ENCODE results near the gene MRPS22.
"Not testable (repeated sequence)": the region's sequence is repeated elsewhere in the genome, so short reads cannot be mapped to it uniquely, and the experiment has no call there.

The MRPS22 gene

GRCh38 chr3:139388077-139388476, 44.3 kb downstream of the MRPS22 start:
- no peak for TF ChIP-seq CTCF (IDR thresholded peaks at IDR 0.05; ENCODE audit: insufficient read depth, low read depth, low read length, missing control alignments)
- no peak for DNase-seq (ENCODE audit: low read depth)
- H3K4me3 ChIP-seq (ENCODE audit: low read depth, low read length) = peak overlapping the region; percentile 80

- peak overlapping the region; percentile 80 for H3K4me3 ChIP-seq (ENCODE audit: low read depth, low read length)
- DNase-seq (ENCODE audit: low read depth) = peak; percentile 12
- TF ChIP-seq CTCF (IDR thresholded peaks at IDR 0.05; ENCODE audit: insufficient read depth, low read depth, low read length, missing control alignments) = no peak
Measured at GRCh38 chr3:139388821-139389551, 45.2 kb downstream of the MRPS22 start.

- DNase-seq (ENCODE audit: low read depth) = peak; percentile 98
- no peak for TF ChIP-seq CTCF (IDR thresholded peaks at IDR 0.05; ENCODE audit: insufficient read depth, low read depth, low read length, missing control alignments)
- peak within 1 kb of the TSS; percentile 80 for H3K4me3 ChIP-seq (ENCODE audit: low read depth, low read length)
Measured at GRCh38 chr3:139389552-139390368, 45.9 kb downstream of the MRPS22 start, which contains the start of gene COPB2. Gene COPB2 (minus strand): TSS chr3:139389647. CDS start chr3:139389550, 97 bp downstream.

- no peak for DNase-seq (ENCODE audit: low read depth)
- TF ChIP-seq CTCF (IDR thresholded peaks at IDR 0.05; ENCODE audit: insufficient read depth, low read depth, low read length, missing control alignments) = no peak
- H3K4me3 ChIP-seq (ENCODE audit: low read depth, low read length) = no peak overlapping the region
Measured at GRCh38 chr3:139394116-139394515, 50.3 kb downstream of the MRPS22 start.

DNA sequence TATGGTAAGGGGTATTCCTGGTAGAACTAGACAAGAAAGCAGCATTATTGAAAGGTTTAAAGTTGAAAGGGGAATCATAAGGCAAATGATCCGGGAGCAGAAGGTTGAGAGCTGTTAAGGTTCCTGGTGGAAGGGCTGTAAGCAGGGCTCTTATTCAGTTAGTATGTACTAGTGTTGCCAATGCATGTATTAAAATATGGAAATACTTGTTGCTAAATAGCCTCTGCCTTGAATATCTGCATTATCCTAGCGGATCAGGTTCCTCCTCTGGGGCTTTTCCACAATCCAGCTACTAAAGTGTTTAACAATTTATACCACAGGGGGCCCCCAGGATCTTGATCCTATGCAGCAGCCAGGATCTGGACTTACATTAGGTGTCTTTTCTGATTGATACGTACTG, 52.9 kb downstream of the MRPS22 start:
- no peak for DNase-seq (ENCODE audit: low read depth)
- no peak overlapping the region for H3K4me3 ChIP-seq (ENCODE audit: low read depth, low read length)
- TF ChIP-seq CTCF (IDR thresholded peaks at IDR 0.05; ENCODE audit: insufficient read depth, low read depth, low read length, missing control alignments) = no peak

DNA sequence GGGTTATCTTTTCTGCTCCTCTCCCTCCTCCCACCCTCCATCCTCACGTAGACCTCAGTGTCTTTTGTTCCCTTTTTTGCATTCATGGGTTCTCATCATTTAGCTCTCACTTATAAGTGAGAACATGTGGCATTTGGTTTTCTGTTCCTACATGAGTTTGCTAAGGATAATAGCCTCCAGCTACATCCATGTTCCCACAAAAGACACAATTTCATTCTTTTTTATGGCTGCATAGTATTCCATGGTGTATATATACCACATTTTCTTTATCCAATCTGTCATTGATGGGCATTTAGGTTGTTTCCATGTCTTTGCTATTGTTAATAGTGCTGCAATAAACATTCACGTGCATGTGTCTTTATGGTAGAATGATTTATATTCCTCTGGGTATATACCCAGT, 57.3 kb downstream of the MRPS22 start:
- DNase-seq (ENCODE audit: low read depth); H3K4me3 ChIP-seq (ENCODE audit: low read depth, low read length): not testable (repeated sequence)

Data from GM12865 (cell line).